HepG2 (cell line): ENCODE data around the gene CTSA. TPM values are rescaled to one million over a fixed set of nuclear protein-coding genes. Genes with fewer than 3 reads are reported as not detected.

Experiments used
- ATF7 ChIP-seq, 2 experiments: fragments of 450-650 bp in 1 of 2; sonication (generic) in 1 of 2; formaldehyde crosslinking in 1 of 2; IDR thresholded peaks; 2 replicates each; pipeline versions ENCODE4 v1.4.0 to v1.6.1; 2016 to 2020; ENCODE audit warnings: antibody characterized with exemption in 1 of 2, mild to moderate bottlenecking in 1 of 2, missing genetic modification reagents in 1 of 2
- CBX2 ChIP-seq, 2 experiments: fragments of 200-600 bp in 1 of 2; sonication (generic); formaldehyde crosslinking in 1 of 2; IDR thresholded peaks; 2 replicates each; pipeline versions ENCODE4 v1.7.0 to v1.8.1; 2018 to 2022; ENCODE audit warnings: low read depth in 2 of 2, low read length in 1 of 2, mild to moderate bottlenecking in 1 of 2, missing genetic modification reagents in 1 of 2
- DNMT1 ChIP-seq: sonication (generic); formaldehyde crosslinking; IDR thresholded peaks from 2 replicates; pipeline ENCODE4 v1.5.1; 2020; ENCODE audit warnings: mild to moderate bottlenecking, missing genetic modification reagents
- GTF3A ChIP-seq: sonication (generic); formaldehyde crosslinking; conservative IDR thresholded peaks from 2 replicates; pipeline ENCODE4 v1.4.0; 2020; ENCODE audit warnings: mild to moderate bottlenecking, missing genetic modification reagents
- HINFP ChIP-seq: sonication (generic); formaldehyde crosslinking; IDR thresholded peaks from 2 replicates; pipeline ENCODE4 v1.4.0; 2020; ENCODE audit warnings: low read depth, mild to moderate bottlenecking, missing genetic modification reagents
- HMGXB4 ChIP-seq, 2 experiments: sonication (generic) in 1 of 2; formaldehyde crosslinking in 1 of 2; IDR thresholded peaks; 2 replicates each; pipeline versions ENCODE4 v1.4.0 to v1.6.1; 2018 to 2020; ENCODE audit warnings: missing genetic modification reagents in 2 of 2, borderline replicate concordance in 1 of 2, low read depth in 1 of 2, mild to moderate bottlenecking in 1 of 2, missing biosample characterization in 1 of 2
- SOX13 ChIP-seq, 3 experiments: fragments of 450-650 bp in 1 of 3; sonication (generic) in 1 of 3; formaldehyde crosslinking in 1 of 3; IDR thresholded peaks in 2 of 3; conservative IDR thresholded peaks in 1 of 3; 2 replicates each; pipeline versions ENCODE4 v1.5.0 to v1.6.1; 2016 to 2020; ENCODE audit warnings: antibody characterized with exemption in 1 of 3, mild to moderate bottlenecking in 1 of 3, missing compliant biosample characterization in 1 of 3, missing genetic modification reagents in 1 of 3, moderate library complexity in 1 of 3
- SP4 ChIP-seq: sonication (generic); formaldehyde crosslinking; IDR thresholded peaks from 2 replicates; pipeline ENCODE4 v1.8.1; 2023; ENCODE audit warnings: mild to moderate bottlenecking, missing genetic modification reagents
- TBP ChIP-seq: sonication (generic); formaldehyde crosslinking; IDR thresholded peaks from 2 replicates; pipeline ENCODE4 v1.5.0; 2020; ENCODE audit warnings: missing genetic modification reagents
- TGIF2 ChIP-seq: IDR thresholded peaks from 2 replicates; pipeline ENCODE4 v1.6.1; 2016; ENCODE audit warnings: control low read depth, missing compliant biosample characterization
- ZKSCAN1 ChIP-seq: fragments of 150-350 bp; IDR thresholded peaks from 2 replicates; pipeline ENCODE4 v1.6.1; 2014; ENCODE audit warnings: low read length
- ZNF124 ChIP-seq: sonication (generic); formaldehyde crosslinking; IDR thresholded peaks from 2 replicates; pipeline ENCODE4 v1.4.0; 2020; ENCODE audit warnings: missing genetic modification reagents
- ZNF136 ChIP-seq: sonication (generic); formaldehyde crosslinking; IDR thresholded peaks from 2 replicates; pipeline ENCODE4 v1.8.1; 2022; ENCODE audit warnings: low read depth, mild to moderate bottlenecking, moderate library complexity, missing genetic modification reagents
- ZNF337 ChIP-seq: sonication (generic); formaldehyde crosslinking; IDR thresholded peaks from 2 replicates; pipeline ENCODE4 v1.5.1; 2020; ENCODE audit warnings: missing genetic modification reagents, low read depth, mild to moderate bottlenecking, borderline replicate concordance
- ZNF546 ChIP-seq: sonication (generic); formaldehyde crosslinking; conservative IDR thresholded peaks from 2 replicates; pipeline ENCODE4 v1.8.1; 2023; ENCODE audit warnings: mild to moderate bottlenecking, missing genetic modification reagents
- ZNF674 ChIP-seq: sonication (generic); formaldehyde crosslinking; IDR thresholded peaks from 2 replicates; pipeline ENCODE4 v1.5.0; 2020; ENCODE audit warnings: low read depth, mild to moderate bottlenecking, missing genetic modification reagents
- ZNF691 ChIP-seq: sonication (generic); formaldehyde crosslinking; IDR thresholded peaks from 2 replicates; pipeline ENCODE4 v1.4.0; 2020; ENCODE audit warnings: missing genetic modification reagents, low read depth, mild to moderate bottlenecking, borderline replicate concordance
- ZZZ3 ChIP-seq: sonication (generic); formaldehyde crosslinking; IDR thresholded peaks from 2 replicates; pipeline ENCODE4 v1.4.0; 2020; ENCODE audit warnings: missing genetic modification reagents, mild to moderate bottlenecking, borderline replicate concordance
- polyA plus RNA-seq, 8 experiments: library from polyadenylated mRNA; depleted of rRNA in 3 of 8; stranded (reverse) in 7 of 8; unstranded in 1 of 8; fragments of >200 nt; fragmentation: Illumina TruSeq in 4 of 8; extraction: Trizol in 4 of 8; gene quantifications; 2 replicates each; pipeline versions ENCODE4 v1.2.1 to v1.2.3, GENCODE V29; 2011 to 2016; ENCODE audit warnings: low read depth in 4 of 8, missing spikeins in 1 of 8, mixed read lengths in 1 of 8; ENCODE audit not compliant: insufficient read depth in 1 of 8
- total RNA-seq, 5 experiments: library from RNA; depleted of rRNA; stranded (reverse); fragments of >200 nt; fragmentation: Illumina TruSeq; extraction: Trizol; gene quantifications; 2 replicates each; pipeline ENCODE4 v1.2.3, GENCODE V29; 2016; ENCODE audit warnings: low read depth in 1 of 5
- TF ChIP-seq, protein P1 (sequence below): conservative IDR thresholded peaks from 2 replicates; pipeline ENCODE4 v1.6.1; 2018; ENCODE audit warnings: missing genetic modification reagents
- TF ChIP-seq, protein P2 (sequence below): IDR thresholded peaks from 2 replicates; pipeline ENCODE4 v1.6.1; 2016; ENCODE audit warnings: missing compliant biosample characterization, missing genetic modification reagents, borderline replicate concordance

Gene CTSA
- total and polyA plus RNA-seq, 2 of the 13 experiments (the other 11 are each of a cell fraction or from before 2014, with no cell fraction given), result 202 to 231 TPM

GRCh38 chr20:45880988-45881788 is 9.9 kb upstream of the CTSA start, which contains the start of gene ZSWIM1 (continued):
- TF ChIP-seq, protein P1, sequence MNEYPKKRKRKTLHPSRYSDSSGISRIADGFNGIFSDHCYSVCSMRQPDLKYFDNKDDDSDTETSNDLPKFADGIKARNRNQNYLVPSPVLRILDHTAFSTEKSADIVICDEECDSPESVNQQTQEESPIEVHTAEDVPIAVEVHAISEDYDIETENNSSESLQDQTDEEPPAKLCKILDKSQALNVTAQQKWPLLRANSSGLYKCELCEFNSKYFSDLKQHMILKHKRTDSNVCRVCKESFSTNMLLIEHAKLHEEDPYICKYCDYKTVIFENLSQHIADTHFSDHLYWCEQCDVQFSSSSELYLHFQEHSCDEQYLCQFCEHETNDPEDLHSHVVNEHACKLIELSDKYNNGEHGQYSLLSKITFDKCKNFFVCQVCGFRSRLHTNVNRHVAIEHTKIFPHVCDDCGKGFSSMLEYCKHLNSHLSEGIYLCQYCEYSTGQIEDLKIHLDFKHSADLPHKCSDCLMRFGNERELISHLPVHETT (CRISPR knock-in tag), result no peak; the same call in 1 of the 2 replicates
- peak; percentile 56; the same call in 1 of the 2 replicates for TF ChIP-seq ZNF691 (CRISPR knock-in tag)
- no peak for TF ChIP-seq ZNF136
- TF ChIP-seq ZKSCAN1, result no peak
- TF ChIP-seq ZNF546 (CRISPR knock-in tag), result no peak
- no peak for TF ChIP-seq CBX2 (IDR thresholded peaks at IDR 0.05; ENCODE audit: low read depth, low read length)
- TF ChIP-seq CBX2 (CRISPR knock-in tag; IDR thresholded peaks at IDR 0.05; ENCODE audit: low read depth), result no peak
- TF ChIP-seq ZNF337 (CRISPR knock-in tag), result no peak
- TF ChIP-seq SOX13 (IDR thresholded peaks at IDR 0.05), result no peak
- TF ChIP-seq SOX13 (CRISPR knock-in tag; conservative IDR thresholded peaks at IDR 0.05 in 1 of 2, IDR thresholded peaks at IDR 0.05 in 1 of 2), result 0 out of 4 replicates have a peak, but pooled peaks of 1 of the 2 experiments have one; percentile 21
- no peak for TF ChIP-seq DNMT1 (CRISPR knock-in tag)
- TF ChIP-seq, protein P2, sequence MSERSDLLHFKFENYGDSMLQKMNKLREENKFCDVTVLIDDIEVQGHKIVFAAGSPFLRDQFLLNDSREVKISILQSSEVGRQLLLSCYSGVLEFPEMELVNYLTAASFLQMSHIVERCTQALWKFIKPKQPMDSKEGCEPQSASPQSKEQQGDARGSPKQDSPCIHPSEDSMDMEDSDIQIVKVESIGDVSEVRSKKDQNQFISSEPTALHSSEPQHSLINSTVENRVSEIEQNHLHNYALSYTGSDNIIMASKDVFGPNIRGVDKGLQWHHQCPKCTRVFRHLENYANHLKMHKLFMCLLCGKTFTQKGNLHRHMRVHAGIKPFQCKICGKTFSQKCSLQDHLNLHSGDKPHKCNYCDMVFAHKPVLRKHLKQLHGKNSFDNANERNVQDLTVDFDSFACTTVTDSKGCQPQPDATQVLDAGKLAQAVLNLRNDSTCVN, result peak; percentile 90
- TF ChIP-seq ATF7 (IDR thresholded peaks at IDR 0.05), result no peak
- no peak for TF ChIP-seq ATF7 (CRISPR knock-in tag; IDR thresholded peaks at IDR 0.05)
- TF ChIP-seq SP4 (CRISPR knock-in tag), result peak; percentile 84; the same call in 1 of the 2 replicates
- TF ChIP-seq ZNF124 (CRISPR knock-in tag), result peak; percentile 93; the same call in 1 of the 2 replicates
- TF ChIP-seq ZNF674, result no peak
- no peak for TF ChIP-seq TBP (CRISPR knock-in tag)
- TF ChIP-seq HMGXB4 (CRISPR knock-in tag; IDR thresholded peaks at IDR 0.05; ENCODE audit: borderline replicate concordance in 1 of 2, low read depth in 1 of 2), result peak; percentile 70 to 83
- no peak; the same call in 1 of the 2 replicates for TF ChIP-seq GTF3A (CRISPR knock-in tag)
- TF ChIP-seq ZZZ3 (CRISPR knock-in tag), result peak; percentile 50; the same call in 1 of the 2 replicates
- TF ChIP-seq HINFP, result peak; percentile 53; the same call in 1 of the 2 replicates
- TF ChIP-seq TGIF2 (CRISPR knock-in tag), result peak; percentile 98
